Effector memory CD4-positive, alpha-beta T cell (primary cell): Measurements from ENCODE around the gene F8A2.
"Not testable (repeated sequence)": the region's sequence is repeated elsewhere in the genome, so short reads cannot be mapped to it uniquely, and the experiment has no call there.

ENCODE experiments used
- DNase-seq, 3 donors: peaks; one replicate each; pipeline ENCODE4 v3.0.0-alpha.2; 2020
- H3K27ac ChIP-seq: 2 replicates; pipeline ENCODE4 v1.7.0; 2013; ENCODE audit warnings: mild to moderate bottlenecking, low read length, moderate library complexity; ENCODE audit not compliant: insufficient read depth, poor library complexity, severe bottlenecking
- H3K27me3 ChIP-seq: replicated peaks from 2 replicates; pipeline ENCODE4 v1.7.0; 2013; ENCODE audit warnings: mild to moderate bottlenecking, low read length; ENCODE audit not compliant: insufficient read depth, control insufficient read depth, poor library complexity, severe bottlenecking
- H3K36me3 ChIP-seq: 2 replicates; pipeline ENCODE4 v1.7.0; 2013; ENCODE audit warnings: mild to moderate bottlenecking, low read length, moderate library complexity; ENCODE audit not compliant: control insufficient read depth, insufficient read depth
- H3K4me1 ChIP-seq: 2 replicates; pipeline ENCODE4 v1.7.0; 2013; ENCODE audit warnings: low read length, mild to moderate bottlenecking; ENCODE audit not compliant: control insufficient read depth, insufficient read depth, poor library complexity, severe bottlenecking
- H3K4me3 ChIP-seq: 2 replicates; pipeline ENCODE4 v1.7.0; 2013; ENCODE audit warnings: low read length, low read depth, mild to moderate bottlenecking; ENCODE audit not compliant: insufficient read depth, poor library complexity, severe bottlenecking
- H3K9me3 ChIP-seq: 2 replicates; pipeline ENCODE4 v1.7.0; 2013; ENCODE audit warnings: mild to moderate bottlenecking, low read length, moderate library complexity; ENCODE audit not compliant: control insufficient read depth

Gene F8A2

DNA sequence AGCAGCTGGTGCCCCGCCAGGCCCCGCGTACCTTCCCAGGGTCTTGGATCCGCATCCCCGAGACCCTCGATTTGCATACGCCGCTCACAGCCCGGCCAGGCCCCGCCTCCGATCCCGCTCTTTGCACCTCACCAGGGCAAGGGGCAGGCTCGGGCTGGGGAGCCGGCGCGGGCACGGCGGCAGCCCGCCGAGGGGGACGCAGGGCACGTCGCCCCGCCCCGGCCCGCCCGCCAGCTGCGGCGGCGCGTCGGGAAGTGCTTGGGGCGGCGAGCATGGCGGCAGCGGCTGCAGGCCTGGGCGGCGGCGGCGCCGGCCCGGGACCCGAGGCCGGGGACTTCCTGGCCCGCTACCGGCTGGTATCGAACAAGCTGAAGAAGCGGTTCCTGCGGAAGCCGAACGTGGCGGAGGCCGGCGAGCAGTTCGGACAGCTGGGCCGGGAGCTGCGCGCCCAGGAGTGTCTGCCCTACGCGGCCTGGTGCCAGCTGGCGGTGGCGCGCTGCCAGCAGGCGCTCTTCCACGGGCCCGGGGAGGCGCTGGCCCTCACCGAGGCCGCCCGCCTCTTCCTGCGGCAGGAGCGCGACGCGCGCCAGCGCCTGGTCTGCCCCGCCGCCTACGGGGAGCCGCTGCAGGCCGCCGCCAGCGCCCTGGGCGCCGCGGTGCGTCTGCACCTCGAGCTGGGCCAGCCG is at the start of gene F8A2:
Gene F8A2 (plus strand): TSS at position 253 of the 686 bp plus-strand sequence. CDS start 20 bp downstream, at position 273.
- not testable (repeated sequence) for H3K4me3 ChIP-seq, H3K4me1 ChIP-seq, H3K27me3 ChIP-seq, H3K9me3 ChIP-seq, H3K36me3 ChIP-seq, H3K27ac ChIP-seq, DNase-seq

DNA sequence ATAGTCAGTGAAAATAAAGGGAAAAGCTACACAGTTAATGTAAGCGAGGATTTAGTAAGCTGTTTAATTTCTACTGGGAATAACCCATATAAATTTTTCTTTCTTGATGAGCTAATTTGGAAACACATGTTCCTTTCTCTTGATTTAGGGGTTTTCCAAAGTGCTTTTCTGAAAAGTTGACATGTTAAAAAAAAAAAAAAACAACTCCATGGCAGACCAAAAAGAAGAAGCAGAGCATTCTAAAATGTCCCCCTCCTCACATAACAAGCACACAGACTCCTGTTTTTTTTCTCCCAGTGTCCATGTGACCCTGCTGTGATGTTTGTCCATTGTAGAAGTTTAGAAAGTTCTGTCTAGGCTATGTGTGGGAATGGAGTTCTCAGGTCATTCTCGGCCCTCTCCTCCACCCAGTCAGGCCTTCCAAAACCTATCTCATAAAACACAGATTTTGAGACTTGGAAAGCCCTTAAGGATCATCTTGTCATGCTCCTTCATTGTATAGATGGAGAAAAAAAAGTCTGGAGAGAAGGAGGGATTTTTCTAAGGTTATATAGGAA is 48.3 kb upstream of the F8A2 start:
- no peak for DNase-seq
- Histone ChIP-seq H3K27me3 (no peaks in the 10 kb centered on the region), H3K4me3 (no peak overlapping the region), H3K36me3 (no peaks in the 10 kb centered on the region), H3K4me1 (no peaks in the 10 kb centered on the region), H3K27ac (no peak overlapping the region), H3K9me3 (no peaks in the 10 kb centered on the region)

DNA sequence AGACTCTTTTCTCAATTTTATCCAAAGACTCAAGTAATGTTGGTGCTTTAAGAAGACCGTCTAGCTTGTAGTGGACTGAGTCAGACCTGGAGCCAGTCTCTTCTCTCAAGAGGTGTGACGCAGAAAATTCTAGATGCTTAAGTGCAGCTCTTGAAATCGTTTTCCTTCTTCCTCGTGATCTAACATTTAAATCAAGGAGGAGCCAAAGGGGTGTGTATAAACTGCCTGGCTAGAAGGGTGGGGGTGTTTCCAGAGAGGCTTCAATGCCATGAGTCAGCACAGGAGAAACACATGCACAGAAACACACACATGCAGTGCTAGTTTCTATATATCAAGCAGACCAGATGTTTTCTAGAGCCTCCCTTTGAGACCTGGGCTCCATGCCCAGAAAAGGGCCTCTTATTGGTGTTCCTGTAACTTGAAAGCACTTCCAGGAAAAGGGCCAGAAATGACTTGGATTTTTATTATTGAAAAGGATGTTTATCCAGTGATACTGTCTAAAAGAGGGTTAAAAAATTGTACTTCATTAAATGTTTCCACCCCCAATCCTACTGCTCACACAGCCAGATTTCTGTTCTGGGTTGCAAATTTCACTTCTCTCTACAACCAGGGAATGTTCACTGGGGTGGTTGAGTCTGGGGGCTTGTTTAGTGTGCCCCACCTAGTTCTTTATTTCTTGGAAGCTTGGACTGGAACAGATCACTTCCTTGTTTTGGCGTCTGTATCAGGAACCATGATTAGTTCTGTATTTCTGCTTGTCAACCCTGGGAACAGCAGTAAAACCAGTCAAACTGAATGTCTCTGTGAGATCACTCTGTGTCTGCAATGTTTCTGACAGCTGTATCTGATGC is 47.2 kb upstream of the F8A2 start, which contains the start of gene CLIC2:
Gene CLIC2 (minus strand): TSS at position 129 of the 851 bp plus-strand sequence. CDS start 187 bp downstream, outside the sequence.
- no peaks in the 10 kb centered on the region for H3K9me3 ChIP-seq
- DNase-seq: no peak
- H3K27ac ChIP-seq: no peak within 1 kb of the TSS
- no peak within 1 kb of the TSS for H3K4me3 ChIP-seq
- no peaks in the 10 kb centered on the region for H3K36me3 ChIP-seq
- no peaks in the 10 kb centered on the region for H3K4me1 ChIP-seq
- H3K27me3 ChIP-seq: no peaks in the 10 kb centered on the region

DNA sequence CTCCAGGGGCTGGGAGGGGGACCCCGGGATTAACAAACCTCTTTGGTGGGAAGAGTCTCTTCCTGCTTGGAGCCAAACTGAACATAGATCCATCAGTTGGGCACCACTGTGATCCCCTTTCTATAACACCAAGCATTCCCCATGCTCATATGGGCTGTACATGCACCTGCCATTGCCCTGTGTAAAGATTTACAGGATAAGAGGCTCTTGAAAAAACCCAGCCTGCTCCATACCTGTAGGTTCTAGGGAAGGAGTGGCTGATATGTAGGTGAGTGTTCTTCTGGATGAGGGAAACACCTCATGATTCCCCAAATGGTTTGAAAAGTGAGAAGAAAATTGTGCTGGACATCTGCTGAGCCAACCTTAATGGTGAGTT is 46.6 kb upstream of the F8A2 start:
- not testable (repeated sequence) for H3K9me3 ChIP-seq, H3K4me3 ChIP-seq, DNase-seq, H3K36me3 ChIP-seq, H3K4me1 ChIP-seq, H3K27me3 ChIP-seq, H3K27ac ChIP-seq

DNA sequence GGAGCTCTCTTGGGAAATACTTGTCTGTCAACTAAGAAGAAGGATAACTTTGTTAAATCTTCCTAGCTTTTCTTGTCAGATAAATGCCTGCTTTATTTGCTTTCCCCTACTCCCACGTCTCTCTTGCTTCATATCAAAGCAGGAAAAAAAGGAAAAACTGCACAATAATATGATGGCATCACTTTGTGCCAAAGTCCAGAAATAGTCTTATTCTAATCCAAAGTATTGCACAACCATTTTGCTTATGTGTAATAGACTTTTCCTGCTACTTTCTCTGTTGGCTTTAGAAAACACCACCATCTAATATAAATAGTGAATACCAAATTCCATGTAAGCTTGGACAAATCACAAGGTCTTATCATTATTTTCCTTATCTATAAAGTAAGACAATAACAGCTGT is 36.2 kb upstream of the F8A2 start:
- H3K9me3 ChIP-seq, H3K4me1 ChIP-seq, H3K27ac ChIP-seq, DNase-seq, H3K36me3 ChIP-seq, H3K27me3 ChIP-seq, H3K4me3 ChIP-seq: not testable (repeated sequence)

DNA sequence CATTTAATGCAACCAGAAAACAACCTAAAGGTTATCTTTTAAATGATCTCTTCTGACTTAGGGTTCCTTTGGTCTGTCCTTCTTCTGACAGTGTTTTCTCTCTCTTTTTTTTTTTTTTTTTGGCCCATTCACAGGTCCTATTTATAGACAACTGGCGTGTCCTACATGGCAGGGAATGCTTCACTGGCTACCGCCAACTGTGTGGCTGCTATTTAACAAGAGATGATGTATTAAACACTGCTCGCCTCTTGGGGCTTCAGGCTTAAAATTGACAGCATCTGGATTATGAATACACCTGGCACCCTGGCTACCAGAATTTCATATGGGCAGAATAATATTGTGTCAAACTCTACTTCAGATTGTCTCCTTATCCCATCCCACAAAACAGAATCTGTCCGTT is 32.4 kb upstream of the F8A2 start:
- not testable (repeated sequence) for H3K36me3 ChIP-seq, H3K4me1 ChIP-seq, H3K9me3 ChIP-seq, H3K4me3 ChIP-seq, DNase-seq, H3K27me3 ChIP-seq, H3K27ac ChIP-seq

DNA sequence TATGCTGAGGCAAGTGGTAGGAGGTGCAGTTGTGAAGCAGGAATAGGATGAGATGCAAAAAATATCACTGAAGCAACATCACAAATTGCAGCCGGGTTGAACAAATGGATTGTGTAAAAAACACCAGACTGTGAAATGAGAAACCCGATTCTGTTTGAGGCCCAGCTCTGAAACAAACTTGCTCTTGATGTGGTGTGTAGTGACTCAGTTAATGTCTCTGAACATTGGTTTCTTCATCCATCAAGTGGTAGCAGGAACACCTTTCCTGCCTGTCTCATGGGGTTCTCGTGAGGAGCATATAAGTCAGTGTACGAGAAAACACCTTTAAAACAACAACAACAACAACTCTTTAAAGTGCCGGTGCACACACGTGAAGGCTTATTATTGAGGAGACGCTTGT is 18.2 kb upstream of the F8A2 start:
- not testable (repeated sequence) for H3K36me3 ChIP-seq, DNase-seq, H3K27ac ChIP-seq, H3K4me3 ChIP-seq, H3K4me1 ChIP-seq, H3K27me3 ChIP-seq, H3K9me3 ChIP-seq

DNA sequence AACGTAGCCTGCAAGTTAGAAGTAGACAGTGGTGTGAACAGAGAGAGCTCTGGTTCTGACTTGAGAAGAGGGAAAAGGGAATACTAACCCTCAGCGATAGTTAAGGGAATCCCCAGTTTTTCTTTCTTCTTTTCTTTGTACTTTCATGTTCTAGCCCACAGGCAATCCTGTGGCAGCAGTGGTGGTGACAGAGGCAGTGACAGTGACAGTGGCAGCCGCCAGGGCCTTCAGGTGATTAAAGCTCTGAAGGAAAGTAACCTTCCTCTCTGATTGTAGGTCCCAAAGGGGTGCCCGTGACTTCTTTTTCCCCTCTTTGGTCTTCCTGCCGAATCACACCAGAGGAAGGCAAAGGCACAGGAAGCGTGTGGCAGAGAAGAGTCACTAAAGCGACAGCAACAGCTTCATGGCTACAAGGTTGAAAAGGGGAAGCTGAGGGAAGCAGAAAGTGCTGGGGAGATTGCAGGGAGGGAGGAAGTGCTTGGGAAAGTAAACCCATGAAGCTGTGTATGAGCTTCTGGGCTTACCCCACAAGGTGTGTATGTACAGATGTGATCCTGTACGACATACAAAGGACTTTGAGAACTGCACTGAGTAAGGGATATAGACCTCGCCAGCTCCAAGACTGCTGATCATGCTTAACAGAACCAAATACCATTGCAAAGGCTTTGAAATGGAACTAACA is 8.0 kb upstream of the F8A2 start:
- not testable (repeated sequence) for H3K27ac ChIP-seq, H3K27me3 ChIP-seq, H3K4me3 ChIP-seq, H3K4me1 ChIP-seq, H3K36me3 ChIP-seq, DNase-seq, H3K9me3 ChIP-seq

DNA sequence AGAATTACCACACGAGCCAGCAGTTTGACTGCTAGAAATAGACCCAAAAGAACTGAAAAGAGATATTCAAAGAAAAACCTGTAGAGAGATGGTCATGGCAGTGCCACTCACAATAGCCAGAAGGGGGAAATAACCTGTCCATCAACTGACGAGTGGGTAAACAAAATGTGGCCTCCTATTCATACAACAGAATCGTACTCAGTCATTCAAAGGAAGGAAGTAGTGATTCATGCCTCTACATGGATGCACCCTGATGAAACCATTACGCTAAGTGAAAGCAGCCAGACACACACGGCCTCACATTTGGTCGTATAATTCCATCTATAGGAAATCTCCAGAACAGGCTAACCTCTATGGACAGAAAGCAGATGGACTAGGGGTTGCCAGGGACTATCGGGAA is 2.1 kb upstream of the F8A2 start:
- not testable (repeated sequence) for H3K4me3 ChIP-seq, H3K9me3 ChIP-seq, H3K36me3 ChIP-seq, H3K4me1 ChIP-seq, DNase-seq, H3K27me3 ChIP-seq, H3K27ac ChIP-seq
